Measurements from ENCODE around the gene CRYL1.

Gene CRYL1

GRCh38 chr13:20513466-20513995, 12.1 kb downstream of the CRYL1 start:
- TF ChIP-seq ZNF560 (tag by site-specific recombination; IDR thresholded peaks at IDR 0.05; ENCODE audit: borderline replicate concordance) (no peak), ZIC2 (tag by site-specific recombination; IDR thresholded peaks at IDR 0.05) (no peak), ZNF701 (tag by site-specific recombination; IDR thresholded peaks at IDR 0.05) (no peak), ZNF341 (tag by site-specific recombination; IDR thresholded peaks at IDR 0.05; ENCODE audit: low read depth) (no peak), ATF2 (tag by site-specific recombination; IDR thresholded peaks at IDR 0.05; ENCODE audit: low read depth) (no peak), ZBTB8A (tag by site-specific recombination; IDR thresholded peaks at IDR 0.05) (no peak), ZBTB11 (tag by site-specific recombination; conservative IDR thresholded peaks at IDR 0.05; ENCODE audit: low read depth) (no peak), SETDB1 (IDR thresholded peaks at IDR 0.05; ENCODE audit: insufficient read length, low read length) (no peak), ZNF335 (tag by site-specific recombination; conservative IDR thresholded peaks at IDR 0.05) (no peak), GLI2 (tag by site-specific recombination; IDR thresholded peaks at IDR 0.05; ENCODE audit: borderline replicate concordance, low read depth) (no peak), KLF17 (tag by site-specific recombination; IDR thresholded peaks at IDR 0.05) (no peak), ZNF830 (tag by site-specific recombination; IDR thresholded peaks at IDR 0.05; ENCODE audit: low read depth) (no peak), ZNF404 (tag by site-specific recombination; IDR thresholded peaks at IDR 0.05) (no peak), ZBTB6 (tag by site-specific recombination; IDR thresholded peaks at IDR 0.05) (no peak), ZNF10 (tag by site-specific recombination; IDR thresholded peaks at IDR 0.05) (no peak), ZNF837 (tag by site-specific recombination; IDR thresholded peaks at IDR 0.05) (no peak), ZNF791 (tag by site-specific recombination; IDR thresholded peaks at IDR 0.05) (no peak), ZNF175 (tag by site-specific recombination; IDR thresholded peaks at IDR 0.05) (no peak), SP3 (tag by site-specific recombination; IDR thresholded peaks at IDR 0.05) (no peak)
- Histone ChIP-seq H3K9me3 (ENCODE audit: control insufficient read depth, insufficient read depth, low read depth, low read length) (no peaks in the 10 kb centered on the region), H3K4me3 (ENCODE audit: low read depth, low read length) (no peak overlapping the region), H3K36me3 (ENCODE audit: control insufficient read depth in 2 of 2, insufficient read depth in 1 of 2, low read length in 2 of 2) (peaks cover 0 to 26% of the 10 kb centered on the region in 2 experiments; a peak in 2 of 3 replicates), H3K4me1 (ENCODE audit: control insufficient read depth, insufficient read depth, low read length) (no peaks in the 10 kb centered on the region), H3K27ac (ENCODE audit: extremely low read depth, low read depth, low read length) (no peak overlapping the region)
- CTCF ChIA-PET = interaction anchor here (0.6 kb wide), 1 partner anchor 48 kb away, joined by 5 read pairs; no protein-coding TSS in a partner anchor
- POLR2A ChIA-PET = interaction anchor here (1.5 kb wide), 1 partner anchor 12 kb away, joined by 3 read pairs; the partner anchor contains the start of gene CRYL1
